Heart right ventricle (tissue), 16 donors: ENCODE measurements around the gene MYL3. TPM values are rescaled to one million over a fixed set of nuclear protein-coding genes. Genes with fewer than 3 reads are reported as not detected.

Source experiments
- ATAC-seq, 8 donors: fragments of 200-7000 bp; cut with Tn5 transposase; one replicate each; pipeline ENCODE4 v1.9.1; 2020; ENCODE audit warnings: mild to moderate bottlenecking in 8 of 8, moderate library complexity in 8 of 8, moderate number of reproducible peaks in 1 of 8
- DNase-seq, 2 donors: peaks; one replicate each; pipeline ENCODE4 v3.0.0-alpha.2; 2020
- H3K27ac ChIP-seq, 10 donors: fragments of 200-600 bp; sonication (generic) in 2 of 10; one replicate each; pipeline versions ENCODE4 v1.5.0 to v1.8.0; 2020 to 2022; ENCODE audit warnings: mild to moderate bottlenecking in 3 of 10
- H3K27me3 ChIP-seq, 7 donors: fragments of 200-600 bp; one replicate each; pipeline ENCODE4 v1.8.0; 2021 to 2022; ENCODE audit warnings: mild to moderate bottlenecking in 2 of 7
- H3K36me3 ChIP-seq, 9 donors: fragments of 200-600 bp; sonication (generic) in 1 of 9; one replicate each; pipeline versions ENCODE4 v1.5.0 to v1.8.0; 2020 to 2022; ENCODE audit warnings: mild to moderate bottlenecking in 2 of 9
- H3K4me1 ChIP-seq, 9 donors: fragments of 200-600 bp; sonication (generic) in 1 of 9; one replicate each; pipeline versions ENCODE4 v1.5.0 to v1.8.0; 2020 to 2022; ENCODE audit warnings: mild to moderate bottlenecking in 4 of 9
- H3K4me3 ChIP-seq, 10 donors: fragments of 200-600 bp; sonication (generic) in 2 of 10; one replicate each; pipeline versions ENCODE4 v1.5.0 to v1.8.0; 2020 to 2022; ENCODE audit warnings: mild to moderate bottlenecking in 7 of 10, moderate library complexity in 2 of 10
- H3K9me3 ChIP-seq, 11 donors: fragments of 200-600 bp in 10 of 11; sonication (generic) in 2 of 11; one replicate each; pipeline versions ENCODE4 v1.5.0 to v1.8.0; 2013 to 2022; ENCODE audit warnings: mild to moderate bottlenecking in 2 of 11, control low read depth in 1 of 11, moderate library complexity in 1 of 11
- WGBS, 2 donors: extraction: QIAGEN DNeasy Blood & Tissue Kit; methylation state at CpG; one replicate each; pipeline ENCODE4 v1.1.7; 2013; ENCODE audit warnings: inconsistent platforms in 1 of 2; 5-methylcytosine and 5-hydroxymethylcytosine counted together
- intact Hi-C, 10 donors: fragments of 100-400 bp; cut with DNase I; formaldehyde crosslinking; loops; one replicate each; pipeline versions ENCODE4 v1.11.1 to v1.14.2; 2022
- polyA plus RNA-seq, 2 donors: library from polyadenylated mRNA; stranded (reverse); fragments of 200-250 nt; gene quantifications; one replicate each; pipeline ENCODE4 v1.2.3, GENCODE V29; 2013
- total RNA-seq, 10 donors: library from RNA; stranded (reverse); fragmentation: NEBNext Ultra II Directional in 3 of 10; extraction: Animal tissue kit (Norgen Biotek cat#: 25700) in 3 of 10; gene quantifications; one replicate each; pipeline versions ENCODE4 v1.2.1 to v1.2.4, GENCODE V29; 2021 to 2023
- TF ChIP-seq, protein P1 (sequence below), 9 donors: fragments of 200-600 bp; sonication (generic) in 2 of 9; IDR thresholded peaks; one replicate each; pipeline versions ENCODE4 v1.5.0 to v1.8.0; 2021 to 2022; ENCODE audit warnings: antibody characterized with exemption in 9 of 9, mild to moderate bottlenecking in 5 of 9, moderate library complexity in 1 of 9
- donor health status: Arrhythmogenic right ventricular cardiomyopathy.
- donor health status: ischemic (EF 13 %, LVEDD 7.1; RV severe dilation, severe dysfunction).
- donor health status: healthy with polysubstance abuse.
- donor health status: DM: no; HTN: yes; CAD: no.
- donor health status: DM: no; HTN: no; CAD: no.
- donor health status: ischemic (EF 25% LVEDD 6.9; RV normal size, moderate dysfunction).
- donor health status: ischemic (EF 25% LVEDD 5.7; RV mildly dilated, moderate dysfunction).
- donor health status: healthy.
- donor health status: DM: yes; HTN: yes; CAD: no.
- donor health status: Ischemic cardiomyopathy.
- donor health status: ischemic (EF 35%, LVEDD 5.7; RV mildly dilated, moderate dysfunction).
- donor health status: nonischemic (EF 11% LVEDD 7.7; RV severe dilation, severe dysfunction).
- donor health status: DM: yes; HTN: yes; CAD: no.
- donor health status: PGD.
- donor health status: ischemic (EF 29% LVEDD 5.4; RV normal size, mild dysfunction).
- donor health status: nonischemic (EF 23%, LVEDD 6.1; RV moderate dilation, normal function).

MYL3 gene
- total and polyA plus RNA-seq, 12 donors, result 5,377 to 9,904 (median 7,587) TPM

DNA sequence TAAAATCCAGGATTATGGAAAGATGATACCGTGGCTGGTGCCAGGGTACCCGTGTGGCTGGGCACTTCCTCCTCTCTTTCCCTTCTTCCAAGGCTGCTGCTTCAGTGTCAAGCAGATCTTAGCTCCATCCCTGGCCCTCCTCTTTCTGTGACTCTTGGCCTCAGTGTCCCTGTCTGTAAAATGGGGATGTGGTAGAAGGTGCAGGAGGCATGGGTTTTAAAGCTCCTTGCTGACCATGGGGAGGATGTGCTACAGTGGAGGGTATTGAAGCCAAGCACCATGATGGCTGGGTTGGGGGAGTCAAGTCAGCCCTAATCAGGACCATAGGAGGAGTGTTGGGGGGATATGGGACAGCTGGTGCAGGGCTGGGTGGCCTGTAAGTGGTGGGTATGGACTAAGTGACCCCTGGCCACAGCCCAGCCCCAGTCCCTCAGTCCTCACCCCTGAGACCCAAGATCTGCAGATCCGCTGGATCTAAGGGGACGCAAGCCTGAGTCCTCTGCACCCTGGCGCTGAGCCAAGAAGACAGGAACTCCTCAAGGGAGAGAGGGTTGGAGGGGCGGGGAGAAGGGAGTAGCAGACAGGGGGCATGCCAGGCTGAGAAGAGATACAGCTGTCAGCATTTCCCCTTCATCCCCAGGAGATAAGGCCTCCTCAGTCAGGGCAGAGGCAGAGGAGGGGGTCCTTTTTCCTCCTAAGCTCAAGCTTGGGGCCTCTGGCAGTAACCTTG lies 26.3 kb upstream of the MYL3 start:
- Histone ChIP-seq H3K27ac (no peak overlapping the region), H3K36me3 (no peaks in the 10 kb centered on the region), H3K27me3 (peaks cover 0 to 48% (median 0%) of the 10 kb centered on the region in 7 donors), H3K9me3 (no peaks in the 10 kb centered on the region), H3K4me3 (no peak overlapping the region), H3K4me1 (peaks cover 11 to 50% (median 31%) of the 10 kb centered on the region in 9 donors)
- peak in 1 of 8 donors; percentile 15 for ATAC-seq
- DNase-seq, result peak; percentile 61 to 64
- intact Hi-C loops, result no loop called here
- 57 to 65% methylated on average over 6 of the region's 6 CpGs for WGBS, 2 donors
- TF ChIP-seq, protein P1, sequence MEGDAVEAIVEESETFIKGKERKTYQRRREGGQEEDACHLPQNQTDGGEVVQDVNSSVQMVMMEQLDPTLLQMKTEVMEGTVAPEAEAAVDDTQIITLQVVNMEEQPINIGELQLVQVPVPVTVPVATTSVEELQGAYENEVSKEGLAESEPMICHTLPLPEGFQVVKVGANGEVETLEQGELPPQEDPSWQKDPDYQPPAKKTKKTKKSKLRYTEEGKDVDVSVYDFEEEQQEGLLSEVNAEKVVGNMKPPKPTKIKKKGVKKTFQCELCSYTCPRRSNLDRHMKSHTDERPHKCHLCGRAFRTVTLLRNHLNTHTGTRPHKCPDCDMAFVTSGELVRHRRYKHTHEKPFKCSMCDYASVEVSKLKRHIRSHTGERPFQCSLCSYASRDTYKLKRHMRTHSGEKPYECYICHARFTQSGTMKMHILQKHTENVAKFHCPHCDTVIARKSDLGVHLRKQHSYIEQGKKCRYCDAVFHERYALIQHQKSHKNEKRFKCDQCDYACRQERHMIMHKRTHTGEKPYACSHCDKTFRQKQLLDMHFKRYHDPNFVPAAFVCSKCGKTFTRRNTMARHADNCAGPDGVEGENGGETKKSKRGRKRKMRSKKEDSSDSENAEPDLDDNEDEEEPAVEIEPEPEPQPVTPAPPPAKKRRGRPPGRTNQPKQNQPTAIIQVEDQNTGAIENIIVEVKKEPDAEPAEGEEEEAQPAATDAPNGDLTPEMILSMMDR (IDR thresholded peaks at IDR 0.05), result no peak

DNA sequence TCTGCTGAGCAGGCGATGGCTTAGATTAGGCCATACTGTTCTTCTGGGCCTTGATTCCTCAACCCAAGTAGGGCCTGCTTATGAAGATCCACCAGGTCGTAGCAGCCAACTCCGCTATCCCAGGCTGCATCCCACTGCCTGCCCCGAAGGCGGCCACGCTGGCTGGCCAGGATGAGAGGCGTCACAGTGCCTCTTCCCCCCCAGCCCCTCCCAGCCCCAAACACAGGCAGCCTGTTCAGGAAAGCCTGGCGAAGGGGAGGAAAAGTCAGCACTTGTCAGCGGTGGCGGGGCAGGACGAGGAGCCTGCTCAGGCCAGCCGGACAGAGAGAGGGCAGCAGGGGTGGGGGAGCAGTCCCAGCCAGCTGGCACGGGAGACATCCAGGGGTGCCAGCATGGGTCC lies 25.5 kb upstream of the MYL3 start:
- DNase-seq, result no peak
- peaks cover 11 to 52% (median 31%) of the 10 kb centered on the region in 9 donors for H3K4me1 ChIP-seq
- intact Hi-C loops, result no loop called here

DNA sequence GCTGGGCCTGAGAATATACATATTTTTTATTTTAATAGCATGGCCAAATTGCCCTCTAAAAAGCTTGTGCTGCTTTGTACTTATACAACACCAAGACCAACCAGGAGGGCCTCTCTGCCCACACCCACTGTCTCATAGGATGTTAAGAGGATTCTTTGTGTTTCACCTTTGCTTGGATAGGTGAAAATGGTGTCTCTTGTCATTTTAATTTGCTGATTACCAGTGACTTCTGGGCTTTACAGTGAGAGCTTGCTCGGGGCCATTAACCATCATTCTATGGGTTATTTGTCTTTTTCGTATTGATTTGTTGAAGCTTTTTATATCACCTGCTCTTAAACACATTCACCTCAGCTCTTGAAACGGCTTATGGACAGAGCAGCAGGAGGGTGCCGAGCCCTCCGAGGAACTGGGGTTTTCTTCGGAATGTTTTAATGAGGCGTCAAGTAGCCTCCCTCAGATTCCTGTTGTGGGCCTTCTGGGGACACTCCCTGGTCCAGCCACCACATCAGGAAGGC lies 24.8 kb upstream of the MYL3 start:
- intact Hi-C loops, result no loop called here
- TF ChIP-seq, protein P1 (IDR thresholded peaks at IDR 0.05), result no peak
- 69 to 84% methylated on average over 7 of the region's 7 CpGs for whole genome bisulfite sequencing, 2 donors

More for the DNA sequence above, 25.5 kb upstream of the MYL3 start:
- WGBS, 2 donors, result 66 to 68% methylated on average over 13 of the region's 13 CpGs
- Histone ChIP-seq H3K36me3 (no peaks in the 10 kb centered on the region), H3K27ac (peak overlapping the region in 1 of 10 donors; percentile 2), H3K27me3 (peaks cover 0 to 52% (median 2%) of the 10 kb centered on the region in 7 donors), H3K9me3 (no peaks in the 10 kb centered on the region), H3K4me3 (no peak overlapping the region)
- TF ChIP-seq, protein P1 (IDR thresholded peaks at IDR 0.05), result no peak
- ATAC-seq, result no peak

DNA sequence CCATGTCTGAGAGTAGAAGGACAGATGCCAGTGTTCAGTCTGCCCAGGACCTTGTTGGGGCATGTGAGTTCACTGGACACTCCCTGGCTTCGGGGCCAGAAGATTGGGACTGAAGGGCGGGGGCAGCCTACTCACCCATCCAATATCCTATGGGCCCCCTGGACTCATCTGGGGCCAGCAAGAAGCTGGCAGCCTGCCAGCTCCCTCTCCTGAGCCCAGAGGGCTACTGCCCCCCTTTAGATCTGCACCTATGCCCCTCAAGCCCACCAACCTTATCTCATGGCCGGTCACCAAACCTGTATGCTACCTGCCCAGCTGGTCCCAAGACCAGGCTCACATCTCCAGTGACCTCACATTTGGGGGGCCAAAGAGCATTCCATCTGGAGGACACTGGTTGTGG lies 22.4 kb upstream of the MYL3 start:
- WGBS, 2 donors, result 96 to 98% methylated on average over 3 of the region's 3 CpGs
- Histone ChIP-seq H3K4me1 (peaks cover 8 to 44% (median 20%) of the 10 kb centered on the region in 9 donors), H3K9me3 (no peaks in the 10 kb centered on the region), H3K4me3 (no peak overlapping the region), H3K36me3 (no peaks in the 10 kb centered on the region), H3K27me3 (peaks cover 4 to 53% (median 30%) of the 10 kb centered on the region in 7 donors), H3K27ac (no peak overlapping the region)
- no peak for DNase-seq
- intact Hi-C loops, result no loop called here
- TF ChIP-seq, protein P1 (IDR thresholded peaks at IDR 0.05), result no peak
- ATAC-seq, result no peak

More for the DNA sequence above, 24.8 kb upstream of the MYL3 start:
- Histone ChIP-seq H3K27me3 (peaks cover 0 to 52% (median 7%) of the 10 kb centered on the region in 7 donors), H3K27ac (no peak overlapping the region), H3K4me3 (no peak overlapping the region), H3K36me3 (no peaks in the 10 kb centered on the region), H3K4me1 (peaks cover 7 to 51% (median 28%) of the 10 kb centered on the region in 9 donors), H3K9me3 (no peaks in the 10 kb centered on the region)
- DNase-seq (no peak), ATAC-seq (no peak)
